T-helper 22 cell (primary cell): Measurements from ENCODE around the gene SND1.
"Not testable (repeated sequence)": the region's sequence is repeated elsewhere in the genome, so short reads cannot be mapped to it uniquely, and the experiment has no call there.

Experiments used
- DNase-seq: peaks from one replicate; pipeline ENCODE4 v3.0.0-alpha.2; 2020; ENCODE audit warnings: low read depth

SND1 gene

GRCh38 chr7:127831318-127832219 is 179.6 kb downstream of the SND1 start:
- DNase-seq, result no peak

- no peak for DNase-seq
Measured at GRCh38 chr7:127832592-127832991, 180.6 kb downstream of the SND1 start.

- no peak for DNase-seq
Measured at GRCh38 chr7:127833641-127834040, 181.6 kb downstream of the SND1 start.

DNA sequence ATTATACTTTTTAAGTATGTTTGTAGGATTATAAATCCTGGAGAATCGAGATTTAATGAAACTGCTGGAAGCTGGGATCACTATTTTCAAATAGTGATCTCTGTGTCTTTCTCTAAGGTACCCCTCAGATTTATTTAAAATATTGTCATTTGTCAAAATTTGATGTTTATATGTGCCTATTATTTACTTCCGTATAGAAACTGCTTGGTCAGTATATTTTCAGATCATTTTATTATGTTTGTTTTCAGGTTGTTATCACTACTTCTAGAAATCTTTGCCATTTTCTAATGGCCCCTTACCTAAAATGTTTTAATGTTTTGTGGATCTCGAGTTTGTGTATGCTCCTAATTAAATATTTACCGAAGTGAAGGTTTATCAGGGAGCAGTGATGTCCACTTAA is 183.7 kb downstream of the SND1 start:
- no peak for DNase-seq

GRCh38 chr7:127837816-127838410 is 185.9 kb downstream of the SND1 start:
- not testable (repeated sequence) for DNase-seq

DNA sequence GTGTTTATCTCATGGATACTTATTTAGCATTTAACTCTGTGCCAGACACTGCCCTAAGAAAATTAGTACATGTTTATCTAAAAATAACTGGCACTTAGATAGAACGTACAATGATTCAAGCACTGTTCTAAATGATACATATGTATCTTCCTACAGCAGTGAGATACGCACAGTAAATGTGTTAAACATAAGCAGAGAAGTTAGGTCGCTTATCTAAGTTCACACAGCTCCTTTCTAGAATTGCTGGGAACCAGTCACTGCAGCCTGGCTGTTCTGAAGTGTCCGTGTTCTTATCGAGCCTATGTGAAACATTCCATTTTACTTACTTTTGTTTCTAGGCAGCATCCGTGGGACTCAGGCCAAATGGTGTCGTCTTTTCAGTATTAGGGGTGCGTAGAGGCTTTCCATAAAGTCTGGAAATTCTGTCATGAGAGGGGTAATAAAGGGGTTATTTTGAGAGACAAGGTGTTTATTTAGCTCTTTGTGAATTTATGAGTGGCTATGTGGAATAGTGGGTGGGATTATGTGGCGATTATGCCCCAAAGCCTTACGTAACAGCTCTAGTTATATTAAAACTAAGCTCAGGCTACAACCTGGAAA is 186.9 kb downstream of the SND1 start:
- no peak for DNase-seq

DNA sequence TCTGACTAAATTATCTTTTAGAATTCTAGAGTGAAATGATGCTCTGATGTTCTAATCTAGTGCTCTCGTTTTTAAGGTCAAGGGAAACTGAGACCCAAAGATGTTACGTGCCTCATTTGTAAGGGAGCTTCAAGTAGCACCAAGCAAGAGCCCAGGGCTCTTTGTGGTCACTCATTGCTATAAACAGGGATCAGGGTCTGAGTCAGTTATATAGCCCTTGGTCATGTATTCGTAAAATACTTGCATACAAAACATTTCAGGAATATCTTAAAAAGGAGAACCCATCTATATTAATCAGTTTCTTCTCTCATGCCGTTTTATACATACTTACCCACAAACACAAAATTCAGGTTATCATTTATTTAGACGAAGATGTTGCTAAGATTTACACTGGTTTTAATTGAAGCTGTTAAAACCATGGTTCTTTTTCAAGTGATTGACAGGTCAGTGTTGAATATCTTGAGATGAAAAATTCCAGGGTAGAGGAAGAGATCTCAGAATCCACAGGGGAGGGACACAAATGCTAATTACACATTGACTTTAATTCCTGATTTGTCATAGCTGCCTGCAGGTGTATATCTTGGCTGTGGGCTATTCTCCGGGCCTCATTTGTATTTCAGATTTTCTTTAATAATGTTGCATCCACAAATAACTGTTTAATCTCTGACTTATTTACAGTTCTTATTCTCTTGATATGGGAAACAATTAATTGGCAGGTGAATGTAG is 188.4 kb downstream of the SND1 start:
- DNase-seq, result no peak

GRCh38 chr7:127844165-127844564 is 192.2 kb downstream of the SND1 start:
- DNase-seq, result no peak

DNA sequence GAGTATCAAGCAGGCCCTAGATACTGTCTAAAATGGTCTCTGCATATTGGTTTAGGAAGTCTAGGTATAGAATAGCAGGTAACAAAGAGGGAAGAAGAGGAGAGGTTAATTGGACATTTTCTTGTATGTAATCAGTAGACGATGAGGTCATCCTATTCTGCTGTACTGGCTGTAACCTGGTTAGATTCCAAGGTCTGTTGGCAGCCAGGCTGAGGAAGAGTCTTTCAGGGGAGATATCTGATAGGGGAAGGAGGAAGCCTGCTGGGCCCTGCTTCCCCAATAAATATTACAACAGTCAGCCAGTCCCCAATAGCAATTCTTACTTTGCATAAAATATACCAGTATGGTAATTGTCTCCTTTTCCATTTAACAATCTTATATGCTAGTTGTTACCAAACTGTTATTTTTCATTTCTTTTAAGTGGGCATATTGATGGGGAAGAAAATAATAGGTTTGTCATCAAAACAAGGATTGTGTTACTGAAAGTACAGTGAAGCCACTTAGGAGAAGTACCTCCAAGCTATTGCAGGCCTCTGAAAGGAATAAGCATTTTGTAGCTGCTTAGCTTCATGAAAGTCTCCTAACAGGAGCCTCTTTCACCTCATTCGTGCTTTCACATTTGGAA is 192.8 kb downstream of the SND1 start:
- DNase-seq, result no peak

- no peak for DNase-seq
Measured at GRCh38 chr7:127845522-127846214, 193.7 kb downstream of the SND1 start.

DNA sequence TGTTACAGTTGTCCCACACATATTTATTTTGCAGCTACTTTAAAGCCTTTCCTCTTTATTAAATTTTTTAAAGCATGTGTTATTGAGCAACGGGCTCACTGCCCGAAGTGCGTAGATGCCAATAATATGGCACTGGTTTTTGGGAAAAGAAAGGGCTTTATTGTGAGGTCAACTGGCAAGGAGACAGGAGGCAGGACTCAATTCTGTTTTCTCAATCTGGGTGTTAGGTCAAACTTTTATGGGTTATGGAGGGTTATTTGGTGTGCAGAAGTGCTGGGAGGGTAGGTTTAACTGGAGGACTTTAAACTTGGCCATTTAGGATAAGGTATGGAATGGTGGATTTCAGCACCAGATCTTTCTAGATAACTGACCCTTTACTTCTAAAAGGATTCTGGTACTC is 195.6 kb downstream of the SND1 start:
- DNase-seq, result no peak

GRCh38 chr7:127848241-127848640 is 196.2 kb downstream of the SND1 start:
- no peak for DNase-seq

DNA sequence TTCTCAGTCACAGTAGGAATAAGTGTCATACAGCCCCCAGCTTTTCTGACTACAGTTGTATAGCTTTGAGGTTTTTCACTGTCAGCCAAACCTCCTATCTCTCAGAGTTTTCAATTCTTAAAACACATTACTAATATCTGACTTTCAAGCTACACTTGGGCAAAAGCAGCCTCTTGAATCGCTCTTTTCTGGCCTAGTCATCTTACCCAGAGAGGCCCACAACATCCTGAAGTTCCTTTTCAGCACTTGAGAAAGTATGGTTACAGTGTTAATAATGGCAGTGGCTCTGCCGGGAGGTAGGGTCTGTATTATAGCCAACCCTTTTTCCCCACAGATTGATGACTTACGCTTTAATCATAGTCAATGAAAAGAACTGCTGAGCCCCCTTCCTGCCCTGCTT is 198.2 kb downstream of the SND1 start:
- no peak for DNase-seq

GRCh38 chr7:127854383-127854782 is 202.4 kb downstream of the SND1 start:
- no peak for DNase-seq

GRCh38 chr7:127857464-127857841 is 205.5 kb downstream of the SND1 start:
- no peak for DNase-seq

DNA sequence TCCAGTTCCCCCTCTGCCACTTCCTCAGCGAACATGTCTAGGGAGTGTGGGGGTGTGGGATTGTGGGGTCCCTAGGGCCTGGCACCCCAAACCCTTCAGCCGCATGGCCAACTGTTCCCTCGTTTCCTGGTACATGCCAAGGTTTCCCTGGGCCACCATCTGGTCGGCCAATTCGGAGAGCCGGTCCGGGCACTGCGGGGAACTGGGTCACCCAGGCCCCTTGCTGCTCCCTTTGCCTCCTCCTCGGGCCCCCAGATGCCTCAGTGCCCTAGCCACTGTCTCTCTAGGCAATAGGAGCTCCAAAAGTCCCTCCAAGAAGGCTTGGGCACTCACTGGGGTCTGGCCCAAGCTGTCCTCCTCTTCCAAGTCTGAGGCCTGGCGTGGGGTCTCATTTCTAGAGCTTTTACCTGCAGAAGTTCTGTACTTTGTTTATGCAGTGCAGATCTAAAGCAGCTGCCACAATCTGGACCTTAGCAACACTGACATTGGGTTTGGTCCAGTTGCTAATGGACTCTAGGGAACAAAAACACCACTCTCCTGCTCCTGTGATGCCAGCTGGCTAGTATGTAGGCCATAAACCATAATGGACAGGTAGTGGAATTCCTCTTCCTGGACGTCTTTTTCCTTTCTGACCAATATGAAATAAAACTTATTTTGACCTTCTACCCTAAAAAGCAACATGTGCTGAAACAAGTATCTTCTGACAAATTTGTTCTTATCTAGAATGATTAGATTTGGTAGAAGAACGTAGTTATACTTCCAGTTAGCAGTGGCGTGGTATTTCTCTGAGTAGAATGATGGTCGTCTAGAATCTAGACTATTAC is 206.3 kb downstream of the SND1 start:
- DNase-seq, result no peak

DNA sequence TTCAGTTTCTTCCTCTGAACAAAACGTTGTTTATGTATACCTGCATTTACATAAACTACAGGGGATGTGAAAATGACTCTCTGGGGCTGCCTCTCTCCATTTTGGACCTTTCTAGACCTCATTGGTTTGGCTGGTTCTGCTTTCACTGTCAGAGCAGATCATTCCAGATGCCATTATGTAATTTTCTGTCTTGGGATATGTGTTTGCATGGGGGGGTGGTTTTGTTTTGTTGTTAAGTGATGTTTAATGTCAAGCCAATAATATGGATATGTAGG is 206.9 kb downstream of the SND1 start:
- no peak for DNase-seq

GRCh38 chr7:127859330-127859729 is 207.3 kb downstream of the SND1 start:
- no peak for DNase-seq

DNA sequence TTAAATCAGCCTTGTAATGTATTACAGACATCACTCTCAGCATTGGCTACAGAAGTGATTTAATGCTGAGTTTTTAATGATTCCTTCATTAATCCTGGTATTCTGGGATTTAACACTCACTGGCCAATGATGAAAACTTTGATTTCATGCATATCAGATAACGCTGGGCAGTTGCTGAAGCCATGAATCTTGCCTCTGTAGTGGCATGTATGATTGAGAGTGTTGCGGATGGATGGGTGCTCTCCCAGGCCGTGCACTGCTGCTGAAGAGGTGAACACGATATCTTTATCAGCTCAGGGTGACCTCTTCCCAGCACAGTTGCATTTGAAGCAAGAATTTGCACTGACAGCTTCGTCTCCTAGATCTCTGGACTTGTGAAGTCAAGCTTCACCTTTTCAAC is 210.5 kb downstream of the SND1 start:
- DNase-seq, result no peak

- no peak for DNase-seq
Measured at GRCh38 chr7:127863082-127863481, 211.1 kb downstream of the SND1 start.

DNA sequence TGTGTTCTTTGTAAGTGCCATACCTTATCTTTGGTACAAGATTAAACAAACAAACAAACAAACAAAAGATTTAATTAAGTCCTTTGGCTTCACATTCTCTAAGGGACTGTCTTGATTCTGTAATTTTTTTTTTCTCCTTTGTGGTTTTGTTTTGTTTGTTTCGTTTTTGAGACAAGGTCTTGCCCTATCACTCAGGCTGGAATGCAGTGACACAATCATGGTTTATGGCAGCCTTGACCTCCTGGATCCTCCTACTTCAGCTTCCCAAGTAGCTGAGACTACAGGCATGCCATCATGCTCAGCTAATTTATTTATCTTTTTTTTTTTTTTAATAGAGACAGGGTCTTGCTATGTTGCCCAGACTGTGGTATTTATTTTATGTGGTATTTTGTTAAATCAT is 213.5 kb downstream of the SND1 start:
- DNase-seq, result no peak
